SKM-1 treated with dmso at 0.1 percent for 144 hours (cell line): ENCODE results near the gene GPR137B.

Experiments used
- DNase-seq: peaks from one replicate; lab custom pipeline; 2025; ENCODE audit not compliant: unreplicated experiment; lab: John Stamatoyannopoulos, UW

Gene GPR137B

DNA sequence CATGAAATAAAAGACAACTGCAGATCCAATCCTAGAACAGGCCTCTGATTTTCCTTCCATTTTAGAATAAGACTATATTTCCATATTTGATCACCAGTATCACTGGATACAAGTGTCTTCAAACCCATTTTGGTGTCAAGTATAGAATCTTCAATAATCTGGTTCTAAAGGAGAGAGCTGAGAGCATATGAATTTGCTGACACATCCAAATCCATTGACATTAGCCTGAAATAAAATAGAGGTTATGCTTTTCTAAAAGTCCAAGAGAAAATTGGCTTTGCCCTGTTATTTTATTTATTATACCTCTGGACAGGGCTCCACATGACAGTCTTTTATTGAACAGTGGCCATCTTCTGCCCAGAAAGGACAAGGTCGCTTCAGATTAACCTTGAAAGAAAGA is 110.8 kb downstream of the GPR137B start:
- no peak for DNase-seq

DNA sequence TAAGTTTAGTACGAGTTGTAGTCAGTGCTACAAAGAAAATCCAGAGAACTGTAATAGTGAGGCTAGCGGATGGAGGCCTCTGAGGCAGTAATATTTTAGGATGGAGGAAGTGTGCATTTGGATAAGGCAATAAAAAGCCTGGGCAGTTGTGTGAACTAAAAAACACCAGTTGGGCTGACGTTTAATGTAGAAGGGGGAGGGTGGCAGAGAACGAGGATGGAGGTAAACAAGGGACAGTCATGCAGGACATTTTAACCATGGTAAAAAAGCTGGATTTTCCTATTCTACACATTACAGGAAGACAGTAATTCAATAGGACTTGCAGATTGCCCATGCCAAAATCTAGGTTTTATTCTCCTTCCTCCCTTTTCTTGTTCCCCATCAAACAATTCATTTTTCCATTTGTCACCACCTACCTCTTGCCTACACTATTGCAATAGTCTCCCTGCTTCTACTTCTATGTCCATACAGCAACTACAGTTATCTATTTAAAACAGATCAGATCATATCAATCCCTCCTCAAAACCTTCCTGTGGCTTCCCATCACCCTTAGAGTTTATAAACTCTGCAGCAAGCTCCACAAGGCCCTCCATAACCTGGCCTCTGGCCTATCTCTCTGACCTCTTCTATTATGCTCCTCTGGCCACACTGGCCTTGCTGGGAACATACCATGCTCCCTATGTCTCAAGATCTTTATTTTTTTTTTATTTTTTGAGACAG is 111.7 kb downstream of the GPR137B start:
- DNase-seq: no peak

GRCh38 chr1:236257216-236257615 is 114.9 kb downstream of the GPR137B start:
- no peak for DNase-seq

DNA sequence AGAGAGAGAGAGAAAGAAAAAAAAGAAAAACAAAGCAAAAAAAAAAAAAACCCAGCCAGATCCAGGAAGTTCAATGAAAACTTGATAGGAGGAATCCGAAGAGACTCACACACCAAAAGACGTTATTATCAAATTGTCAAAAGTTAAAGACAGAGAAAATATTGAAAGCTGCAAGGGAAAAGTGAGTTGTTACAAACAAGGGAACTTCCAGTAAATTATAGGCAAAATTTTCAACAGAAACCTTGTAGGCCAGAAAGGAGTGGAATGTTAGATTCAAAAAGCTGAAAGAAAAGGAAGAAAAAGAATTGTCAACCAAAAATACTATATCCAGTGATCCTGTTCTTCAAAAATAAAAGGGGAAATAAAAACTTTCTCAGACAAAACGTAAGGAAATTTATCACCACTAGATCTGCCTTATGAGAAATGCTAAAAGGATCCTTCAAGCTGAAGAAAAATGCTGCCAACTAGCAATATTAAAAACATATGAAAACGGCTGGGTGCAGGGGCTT is 115.8 kb downstream of the GPR137B start:
- no peak for DNase-seq
